Astrocyte of the cerebellum (primary cell): ENCODE results near the gene MTA1.

Experiments
- DNase-seq: peaks from one replicate; pipeline ENCODE4 v3.0.0-alpha.2; 2011; ENCODE audit warnings: low read depth
- H3K4me3 ChIP-seq: 2 replicates; pipeline ENCODE4 v1.5.1; 2011; ENCODE audit warnings: mild to moderate bottlenecking, low read depth, low read length, moderate library complexity
- CTCF ChIP-seq: IDR thresholded peaks from 2 replicates; pipeline ENCODE4 v1.5.1; 2012; ENCODE audit warnings: low read length, low read depth, moderate library complexity, mild to moderate bottlenecking; ENCODE audit errors: missing control alignments
- in situ Hi-C: cut with HindIII; loops from 2 replicates; pipeline ENCODE4 v1.10.0; 2017; ENCODE audit warnings: low sequenced_read_pairs

Gene MTA1

GRCh38 chr14:105455086-105455640 is 35.5 kb downstream of the MTA1 start:
- in situ Hi-C loops: no loop called here

GRCh38 chr14:105455766-105456660 is 36.4 kb downstream of the MTA1 start:
- H3K4me3 ChIP-seq: no peak overlapping the region
- in situ Hi-C loops: no loop called here
- TF ChIP-seq CTCF: no peak
- no peak for DNase-seq

More at GRCh38 chr14:105455086-105455640, 35.5 kb downstream of the MTA1 start:
- TF ChIP-seq CTCF: no peak
- H3K4me3 ChIP-seq: no peak overlapping the region
- no peak for DNase-seq

GRCh38 chr14:105456736-105457617 is 37.4 kb downstream of the MTA1 start:
- TF ChIP-seq CTCF: no peak
- in situ Hi-C loops: no loop called here
- no peak overlapping the region for H3K4me3 ChIP-seq
- DNase-seq: no peak

GRCh38 chr14:105458010-105458409 is 38.4 kb downstream of the MTA1 start:
- in situ Hi-C loops: no loop called here
- no peak for DNase-seq
- H3K4me3 ChIP-seq: no peak overlapping the region

GRCh38 chr14:105458571-105458970 is 38.9 kb downstream of the MTA1 start:
- no peak for TF ChIP-seq CTCF
- in situ Hi-C loops: no loop called here
- H3K4me3 ChIP-seq: no peak overlapping the region
- no peak for DNase-seq

More at GRCh38 chr14:105458010-105458409, 38.4 kb downstream of the MTA1 start:
- TF ChIP-seq CTCF: no peak

GRCh38 chr14:105460116-105460515 is 40.5 kb downstream of the MTA1 start:
- no peak for TF ChIP-seq CTCF
- H3K4me3 ChIP-seq: no peak overlapping the region
- no peak for DNase-seq
- in situ Hi-C loops: no loop called here
